Uterus (tissue), 2 donors: ENCODE data around the gene IDUA.

Source experiments
- CTCF ChIP-seq, 4 experiments: fragments of 200-600 bp in 2 of 4; fragments of 450-650 bp in 2 of 4; sonication (generic) in 2 of 4; IDR thresholded peaks; one replicate each; pipeline ENCODE4 v1.5.1; 2016 to 2019; ENCODE audit warnings: antibody characterized with exemption in 4 of 4, mild to moderate bottlenecking in 2 of 4, moderate library complexity in 1 of 4
- POLR2A ChIP-seq, 2 donors: fragments of 450-650 bp; IDR thresholded peaks; one replicate each; pipeline ENCODE4 v1.6.1; 2016; ENCODE audit warnings: antibody characterized with exemption in 2 of 2, mild to moderate bottlenecking in 1 of 2, moderate library complexity in 1 of 2

GRCh38 chr4:985123-985830, 1.6 kb upstream of the IDUA start:
- TF ChIP-seq CTCF (IDR thresholded peaks at IDR 0.05) (no peak), POLR2A (IDR thresholded peaks at IDR 0.05) (no peak)
